GM23338 (cell line): ENCODE results near the gene CTTN. TPM values are rescaled to one million over a fixed set of nuclear protein-coding genes. Genes with fewer than 3 reads are reported as not detected.

Experiments
- ATAC-seq: fragments of 200-7000 bp; cut with Tn5 transposase; 3 replicates; pipeline ENCODE4 v1.9.1; 2020
- DNase-seq: peaks from one replicate; pipeline ENCODE4 v3.0.0-alpha.2; 2015; ENCODE audit warnings: low spot score
- H2AFZ ChIP-seq: fragments of 200-600 bp; sonication (generic); 2 replicates; pipeline ENCODE4 v1.8.0; 2016; ENCODE audit warnings: antibody characterized with exemption, mild to moderate bottlenecking, moderate library complexity
- H3F3A ChIP-seq: fragments of 200-600 bp; sonication (generic); replicated peaks from 2 replicates; pipeline ENCODE4 v1.8.0; 2017; ENCODE audit warnings: antibody characterized with exemption, mixed run types, low read depth
- H3K27ac ChIP-seq: fragments of 200-600 bp; sonication (generic); 2 replicates; pipeline ENCODE4 v1.6.1; 2016; ENCODE audit warnings: low read depth
- H3K27me3 ChIP-seq: fragments of 200-600 bp; sonication (generic); 2 replicates; pipeline ENCODE4 v1.8.0; 2016; ENCODE audit warnings: mild to moderate bottlenecking, mixed run types, moderate library complexity; ENCODE audit not compliant: insufficient read depth
- H3K36me3 ChIP-seq: fragments of 200-600 bp; sonication (generic); 2 replicates; pipeline ENCODE4 v1.8.0; 2016; ENCODE audit warnings: mild to moderate bottlenecking; ENCODE audit not compliant: insufficient read depth
- H3K4me1 ChIP-seq: fragments of 200-600 bp; sonication (generic); 2 replicates; pipeline ENCODE4 v1.8.0; 2016; ENCODE audit warnings: mild to moderate bottlenecking, moderate library complexity; ENCODE audit not compliant: insufficient read depth
- H3K4me2 ChIP-seq: fragments of 200-600 bp; sonication (generic); 2 replicates; pipeline ENCODE4 v1.7.1; 2017; ENCODE audit warnings: mixed run types
- H3K4me3 ChIP-seq: fragments of 200-600 bp; sonication (generic); 2 replicates; pipeline ENCODE4 v1.6.1; 2016; ENCODE audit warnings: mixed run types
- H3K79me2 ChIP-seq: fragments of 200-600 bp; sonication (generic); replicated peaks from 2 replicates; pipeline ENCODE4 v1.8.0; 2017; ENCODE audit warnings: mild to moderate bottlenecking; ENCODE audit not compliant: insufficient read depth
- H3K9me2 ChIP-seq: fragments of 200-600 bp; sonication (generic); 2 replicates; pipeline ENCODE4 v1.8.0; 2017; ENCODE audit not compliant: insufficient read depth
- H4K20me1 ChIP-seq: fragments of 200-600 bp; sonication (generic); replicated peaks from 2 replicates; pipeline ENCODE4 v1.8.0; 2017; ENCODE audit warnings: mild to moderate bottlenecking; ENCODE audit not compliant: insufficient read depth
- H3K27ac Mint-ChIP-seq: 2 replicates; pipeline ENCODE4 v1.8.0; 2020; ENCODE audit warnings: inconsistent platforms, mild to moderate bottlenecking, moderate library complexity, mixed read lengths
- H3K27me3 Mint-ChIP-seq: 3 replicates; pipeline ENCODE4 v1.8.0; 2022; ENCODE audit warnings: low read depth, mild to moderate bottlenecking, moderate library complexity, mixed read lengths, inconsistent platforms; ENCODE audit not compliant: insufficient read depth, poor library complexity
- H3K36me3 Mint-ChIP-seq: 3 replicates; pipeline ENCODE4 v1.8.0; 2021; ENCODE audit warnings: low read depth, mild to moderate bottlenecking, inconsistent platforms, moderate library complexity, mixed read lengths
- H3K4me1 Mint-ChIP-seq: 3 replicates; pipeline ENCODE4 v1.8.0; 2020; ENCODE audit warnings: mild to moderate bottlenecking, inconsistent platforms, mixed read lengths
- H3K4me3 Mint-ChIP-seq: 3 replicates; pipeline ENCODE4 v1.8.0; 2021; ENCODE audit warnings: moderate library complexity, mild to moderate bottlenecking, inconsistent platforms, mixed read lengths
- H3K9me3 Mint-ChIP-seq: 3 replicates; pipeline ENCODE4 v1.8.0; 2020; ENCODE audit warnings: moderate library complexity, mild to moderate bottlenecking, inconsistent platforms, mixed read lengths
- CREB1 ChIP-seq: fragments of 250-450 bp; sonication (Bioruptor Pico); IDR thresholded peaks from 2 replicates; pipeline ENCODE4 v1.5.0; 2020; ENCODE audit warnings: low read depth, mild to moderate bottlenecking, moderate library complexity
- EZH2 ChIP-seq: fragments of 200-600 bp; sonication (generic); IDR thresholded peaks from one replicate; pipeline ENCODE4 v1.8.0; 2017; ENCODE audit warnings: antibody characterized with exemption, mild to moderate bottlenecking, low read depth; ENCODE audit not compliant: unreplicated experiment
- EZH2phosphoT487 ChIP-seq: fragments of 200-600 bp; sonication (generic); IDR thresholded peaks from one replicate; pipeline ENCODE4 v1.8.1; 2018; ENCODE audit warnings: antibody characterized with exemption; ENCODE audit not compliant: unreplicated experiment
- ZNF114 ChIP-seq: fragments of 250-450 bp; sonication (Bioruptor Pico); IDR thresholded peaks from 2 replicates; pipeline ENCODE4 v1.5.0; 2020; ENCODE audit warnings: mild to moderate bottlenecking, moderate library complexity
- ZNF331 ChIP-seq: fragments of 250-450 bp; sonication (Bioruptor Pico); IDR thresholded peaks from 2 replicates; pipeline ENCODE4 v1.5.0; 2020; ENCODE audit warnings: low read depth, mild to moderate bottlenecking, moderate library complexity
- polyA plus RNA-seq: library from polyadenylated mRNA; unstranded; fragments of >200 nt; fragmentation: Nextera tagmentation; extraction: Ambion mirVana; gene quantifications from 2 replicates; pipeline ENCODE4 v1.2.1, GENCODE V29; 2016
- total RNA-seq: library from RNA; depleted of rRNA; stranded (reverse); fragments of >200 nt; shearing (Covaris generic); gene quantifications from 2 replicates; pipeline ENCODE4 v1.2.3, GENCODE V29; 2014
- TF ChIP-seq, protein P1 (sequence below): IDR thresholded peaks from one replicate; pipeline ENCODE4 v1.6.1; 2018; ENCODE audit warnings: antibody characterized with exemption; ENCODE audit not compliant: unreplicated experiment
- TF ChIP-seq, protein P2 (sequence below): IDR thresholded peaks from 2 replicates; pipeline ENCODE4 v1.6.1; 2016; ENCODE audit warnings: antibody characterized with exemption
- TF ChIP-seq, protein P3 (sequence below): fragments of 250-450 bp; sonication (Bioruptor Pico); IDR thresholded peaks from 2 replicates; pipeline ENCODE4 v1.5.0; 2020; ENCODE audit warnings: mild to moderate bottlenecking, moderate library complexity
- TF ChIP-seq, protein P4 (sequence below), 2 experiments: fragments of 200-600 bp in 1 of 2; sonication (generic) in 1 of 2; conservative IDR thresholded peaks; 2 replicates each; pipeline versions ENCODE4 v1.5.1 to v1.6.1; 2016 to 2017; ENCODE audit warnings: antibody characterized with exemption in 2 of 2, low read depth in 2 of 2, mild to moderate bottlenecking in 2 of 2, moderate library complexity in 1 of 2

CTTN gene
- total and polyA plus RNA-seq, 2 experiments from 2014 or later = 163 to 343 TPM

DNA sequence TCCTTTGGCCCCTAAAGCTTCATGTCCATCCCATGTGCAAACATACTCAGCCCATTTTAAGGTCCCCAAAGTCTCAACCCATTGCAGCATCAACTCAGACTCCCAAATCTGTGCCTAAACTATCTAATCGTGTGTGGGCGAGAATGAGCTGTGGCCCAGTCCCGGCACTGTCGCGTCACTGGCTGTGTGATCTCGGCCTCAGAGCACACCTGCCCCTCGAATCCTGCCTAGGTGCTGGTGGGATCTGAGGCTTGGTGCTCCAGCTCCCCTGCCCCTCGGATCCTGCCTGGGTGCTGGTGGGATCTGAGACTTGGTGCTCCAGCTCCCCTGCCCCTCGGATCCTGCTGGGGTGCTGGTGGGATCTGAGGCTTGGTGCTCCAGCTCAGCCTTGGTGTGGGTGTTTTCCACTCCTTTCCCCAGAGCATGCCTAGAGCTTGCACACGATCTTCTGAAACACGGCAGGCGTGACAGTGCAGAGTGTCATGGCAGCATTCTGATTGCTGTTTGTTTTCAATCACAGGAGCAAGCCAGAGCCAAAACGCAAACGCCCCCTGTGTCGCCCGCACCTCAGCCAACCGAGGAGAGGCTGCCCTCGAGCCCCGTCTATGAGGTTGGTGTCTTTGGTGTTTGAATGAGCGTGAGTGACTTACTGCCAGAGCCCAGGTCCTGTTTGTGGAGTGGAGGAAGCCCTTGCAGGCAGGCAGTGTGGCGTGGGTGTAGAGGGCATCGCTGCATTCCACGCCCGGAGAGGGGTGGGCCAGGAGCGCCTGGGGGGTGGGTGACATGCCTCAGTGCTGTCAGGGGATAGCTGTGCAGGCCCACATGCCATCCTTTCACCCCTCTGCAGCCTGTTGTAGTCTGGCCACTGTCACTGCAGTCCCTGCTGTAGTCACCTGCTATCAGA, 32.6 kb downstream of the CTTN start (continued):
- TF ChIP-seq, protein P1, sequence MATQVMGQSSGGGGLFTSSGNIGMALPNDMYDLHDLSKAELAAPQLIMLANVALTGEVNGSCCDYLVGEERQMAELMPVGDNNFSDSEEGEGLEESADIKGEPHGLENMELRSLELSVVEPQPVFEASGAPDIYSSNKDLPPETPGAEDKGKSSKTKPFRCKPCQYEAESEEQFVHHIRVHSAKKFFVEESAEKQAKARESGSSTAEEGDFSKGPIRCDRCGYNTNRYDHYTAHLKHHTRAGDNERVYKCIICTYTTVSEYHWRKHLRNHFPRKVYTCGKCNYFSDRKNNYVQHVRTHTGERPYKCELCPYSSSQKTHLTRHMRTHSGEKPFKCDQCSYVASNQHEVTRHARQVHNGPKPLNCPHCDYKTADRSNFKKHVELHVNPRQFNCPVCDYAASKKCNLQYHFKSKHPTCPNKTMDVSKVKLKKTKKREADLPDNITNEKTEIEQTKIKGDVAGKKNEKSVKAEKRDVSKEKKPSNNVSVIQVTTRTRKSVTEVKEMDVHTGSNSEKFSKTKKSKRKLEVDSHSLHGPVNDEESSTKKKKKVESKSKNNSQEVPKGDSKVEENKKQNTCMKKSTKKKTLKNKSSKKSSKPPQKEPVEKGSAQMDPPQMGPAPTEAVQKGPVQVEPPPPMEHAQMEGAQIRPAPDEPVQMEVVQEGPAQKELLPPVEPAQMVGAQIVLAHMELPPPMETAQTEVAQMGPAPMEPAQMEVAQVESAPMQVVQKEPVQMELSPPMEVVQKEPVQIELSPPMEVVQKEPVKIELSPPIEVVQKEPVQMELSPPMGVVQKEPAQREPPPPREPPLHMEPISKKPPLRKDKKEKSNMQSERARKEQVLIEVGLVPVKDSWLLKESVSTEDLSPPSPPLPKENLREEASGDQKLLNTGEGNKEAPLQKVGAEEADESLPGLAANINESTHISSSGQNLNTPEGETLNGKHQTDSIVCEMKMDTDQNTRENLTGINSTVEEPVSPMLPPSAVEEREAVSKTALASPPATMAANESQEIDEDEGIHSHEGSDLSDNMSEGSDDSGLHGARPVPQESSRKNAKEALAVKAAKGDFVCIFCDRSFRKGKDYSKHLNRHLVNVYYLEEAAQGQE = no peak
- TF ChIP-seq, protein P2, sequence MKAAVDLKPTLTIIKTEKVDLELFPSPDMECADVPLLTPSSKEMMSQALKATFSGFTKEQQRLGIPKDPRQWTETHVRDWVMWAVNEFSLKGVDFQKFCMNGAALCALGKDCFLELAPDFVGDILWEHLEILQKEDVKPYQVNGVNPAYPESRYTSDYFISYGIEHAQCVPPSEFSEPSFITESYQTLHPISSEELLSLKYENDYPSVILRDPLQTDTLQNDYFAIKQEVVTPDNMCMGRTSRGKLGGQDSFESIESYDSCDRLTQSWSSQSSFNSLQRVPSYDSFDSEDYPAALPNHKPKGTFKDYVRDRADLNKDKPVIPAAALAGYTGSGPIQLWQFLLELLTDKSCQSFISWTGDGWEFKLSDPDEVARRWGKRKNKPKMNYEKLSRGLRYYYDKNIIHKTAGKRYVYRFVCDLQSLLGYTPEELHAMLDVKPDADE = no peak
- TF ChIP-seq EZH2phosphoT487 = no peak

DNA sequence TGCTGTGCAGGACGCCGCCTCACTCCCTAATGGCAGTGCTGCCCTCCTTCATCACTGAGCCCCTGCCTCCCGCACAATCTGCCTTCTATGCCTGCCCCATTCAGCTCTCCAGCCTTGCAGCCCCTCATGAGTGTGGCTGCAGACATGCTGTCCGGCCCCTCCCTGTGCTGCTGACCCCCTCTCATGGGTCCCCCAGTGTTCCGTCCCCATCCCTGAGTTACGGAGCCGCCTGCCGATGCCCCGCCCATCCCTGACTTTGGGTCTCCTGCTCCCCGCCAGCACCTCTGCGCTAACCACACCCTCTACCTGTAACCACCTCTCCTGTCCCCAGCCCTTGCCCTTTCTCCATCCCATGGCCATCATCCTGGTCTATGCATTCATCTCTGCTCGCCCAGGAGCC, 33.3 kb downstream of the CTTN start:
- no peak overlapping the region for H2AFZ ChIP-seq
- peaks cover 20% of the 10 kb centered on the region; the same call in 1 of the 2 replicates for H3K36me3 ChIP-seq
- DNase-seq (no peak), ATAC-seq (no peak)
- H3K4me1 ChIP-seq = no peaks in the 10 kb centered on the region
- Mint-ChIP-seq H3K36me3 (peaks cover 83% of the 10 kb centered on the region), H3K4me3 (no peak overlapping the region), H3K27ac (0 out of 2 replicates have a peak overlapping the region, but pooled peaks have one; percentile 12), H3K4me1 (peaks cover 4% of the 10 kb centered on the region; the same call in 1 of the 3 replicates), H3K27me3 (no peaks in the 10 kb centered on the region), H3K9me3 (peaks cover 2% of the 10 kb centered on the region; the same call in 1 of the 3 replicates)
- H3K27me3 ChIP-seq = no peaks in the 10 kb centered on the region
- H3K9me2 ChIP-seq = no peaks in the 10 kb centered on the region
- no peak overlapping the region for H3K4me2 ChIP-seq
- H3K4me3 ChIP-seq = no peak overlapping the region
- no peaks in the 10 kb centered on the region for H3F3A ChIP-seq
- no peaks in the 10 kb centered on the region for H3K79me2 ChIP-seq
- no peak for TF ChIP-seq CREB1 (CRISPR knock-in tag)
- TF ChIP-seq, protein P3, sequence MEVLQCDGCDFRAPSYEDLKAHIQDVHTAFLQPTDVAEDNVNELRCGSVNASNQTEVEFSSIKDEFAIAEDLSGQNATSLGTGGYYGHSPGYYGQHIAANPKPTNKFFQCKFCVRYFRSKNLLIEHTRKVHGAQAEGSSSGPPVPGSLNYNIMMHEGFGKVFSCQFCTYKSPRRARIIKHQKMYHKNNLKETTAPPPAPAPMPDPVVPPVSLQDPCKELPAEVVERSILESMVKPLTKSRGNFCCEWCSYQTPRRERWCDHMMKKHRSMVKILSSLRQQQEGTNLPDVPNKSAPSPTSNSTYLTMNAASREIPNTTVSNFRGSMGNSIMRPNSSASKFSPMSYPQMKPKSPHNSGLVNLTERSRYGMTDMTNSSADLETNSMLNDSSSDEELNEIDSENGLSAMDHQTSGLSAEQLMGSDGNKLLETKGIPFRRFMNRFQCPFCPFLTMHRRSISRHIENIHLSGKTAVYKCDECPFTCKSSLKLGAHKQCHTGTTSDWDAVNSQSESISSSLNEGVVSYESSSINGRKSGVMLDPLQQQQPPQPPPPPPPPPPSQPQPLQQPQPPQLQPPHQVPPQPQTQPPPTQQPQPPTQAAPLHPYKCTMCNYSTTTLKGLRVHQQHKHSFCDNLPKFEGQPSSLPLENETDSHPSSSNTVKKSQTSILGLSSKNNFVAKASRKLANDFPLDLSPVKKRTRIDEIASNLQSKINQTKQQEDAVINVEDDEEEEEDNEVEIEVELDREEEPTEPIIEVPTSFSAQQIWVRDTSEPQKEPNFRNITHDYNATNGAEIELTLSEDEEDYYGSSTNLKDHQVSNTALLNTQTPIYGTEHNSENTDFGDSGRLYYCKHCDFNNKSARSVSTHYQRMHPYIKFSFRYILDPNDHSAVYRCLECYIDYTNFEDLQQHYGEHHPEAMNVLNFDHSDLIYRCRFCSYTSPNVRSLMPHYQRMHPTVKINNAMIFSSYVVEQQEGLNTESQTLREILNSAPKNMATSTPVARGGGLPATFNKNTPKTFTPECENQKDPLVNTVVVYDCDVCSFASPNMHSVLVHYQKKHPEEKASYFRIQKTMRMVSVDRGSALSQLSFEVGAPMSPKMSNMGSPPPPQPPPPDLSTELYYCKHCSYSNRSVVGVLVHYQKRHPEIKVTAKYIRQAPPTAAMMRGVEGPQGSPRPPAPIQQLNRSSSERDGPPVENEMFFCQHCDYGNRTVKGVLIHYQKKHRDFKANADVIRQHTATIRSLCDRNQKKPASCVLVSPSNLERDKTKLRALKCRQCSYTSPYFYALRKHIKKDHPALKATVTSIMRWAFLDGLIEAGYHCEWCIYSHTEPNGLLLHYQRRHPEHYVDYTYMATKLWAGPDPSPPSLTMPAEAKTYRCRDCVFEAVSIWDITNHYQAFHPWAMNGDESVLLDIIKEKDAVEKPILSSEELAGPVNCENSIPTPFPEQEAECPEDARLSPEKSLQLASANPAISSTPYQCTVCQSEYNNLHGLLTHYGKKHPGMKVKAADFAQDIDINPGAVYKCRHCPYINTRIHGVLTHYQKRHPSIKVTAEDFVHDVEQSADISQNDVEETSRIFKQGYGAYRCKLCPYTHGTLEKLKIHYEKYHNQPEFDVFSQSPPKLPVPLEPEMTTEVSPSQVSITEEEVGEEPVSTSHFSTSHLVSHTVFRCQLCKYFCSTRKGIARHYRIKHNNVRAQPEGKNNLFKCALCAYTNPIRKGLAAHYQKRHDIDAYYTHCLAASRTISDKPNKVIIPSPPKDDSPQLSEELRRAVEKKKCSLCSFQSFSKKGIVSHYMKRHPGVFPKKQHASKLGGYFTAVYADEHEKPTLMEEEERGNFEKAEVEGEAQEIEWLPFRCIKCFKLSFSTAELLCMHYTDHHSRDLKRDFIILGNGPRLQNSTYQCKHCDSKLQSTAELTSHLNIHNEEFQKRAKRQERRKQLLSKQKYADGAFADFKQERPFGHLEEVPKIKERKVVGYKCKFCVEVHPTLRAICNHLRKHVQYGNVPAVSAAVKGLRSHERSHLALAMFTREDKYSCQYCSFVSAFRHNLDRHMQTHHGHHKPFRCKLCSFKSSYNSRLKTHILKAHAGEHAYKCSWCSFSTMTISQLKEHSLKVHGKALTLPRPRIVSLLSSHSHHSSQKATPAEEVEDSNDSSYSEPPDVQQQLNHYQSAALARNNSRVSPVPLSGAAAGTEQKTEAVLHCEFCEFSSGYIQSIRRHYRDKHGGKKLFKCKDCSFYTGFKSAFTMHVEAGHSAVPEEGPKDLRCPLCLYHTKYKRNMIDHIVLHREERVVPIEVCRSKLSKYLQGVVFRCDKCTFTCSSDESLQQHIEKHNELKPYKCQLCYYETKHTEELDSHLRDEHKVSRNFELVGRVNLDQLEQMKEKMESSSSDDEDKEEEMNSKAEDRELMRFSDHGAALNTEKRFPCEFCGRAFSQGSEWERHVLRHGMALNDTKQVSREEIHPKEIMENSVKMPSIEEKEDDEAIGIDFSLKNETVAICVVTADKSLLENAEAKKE (CRISPR knock-in tag) = no peak
- TF ChIP-seq, protein P2 = no peak
- TF ChIP-seq, protein P4, sequence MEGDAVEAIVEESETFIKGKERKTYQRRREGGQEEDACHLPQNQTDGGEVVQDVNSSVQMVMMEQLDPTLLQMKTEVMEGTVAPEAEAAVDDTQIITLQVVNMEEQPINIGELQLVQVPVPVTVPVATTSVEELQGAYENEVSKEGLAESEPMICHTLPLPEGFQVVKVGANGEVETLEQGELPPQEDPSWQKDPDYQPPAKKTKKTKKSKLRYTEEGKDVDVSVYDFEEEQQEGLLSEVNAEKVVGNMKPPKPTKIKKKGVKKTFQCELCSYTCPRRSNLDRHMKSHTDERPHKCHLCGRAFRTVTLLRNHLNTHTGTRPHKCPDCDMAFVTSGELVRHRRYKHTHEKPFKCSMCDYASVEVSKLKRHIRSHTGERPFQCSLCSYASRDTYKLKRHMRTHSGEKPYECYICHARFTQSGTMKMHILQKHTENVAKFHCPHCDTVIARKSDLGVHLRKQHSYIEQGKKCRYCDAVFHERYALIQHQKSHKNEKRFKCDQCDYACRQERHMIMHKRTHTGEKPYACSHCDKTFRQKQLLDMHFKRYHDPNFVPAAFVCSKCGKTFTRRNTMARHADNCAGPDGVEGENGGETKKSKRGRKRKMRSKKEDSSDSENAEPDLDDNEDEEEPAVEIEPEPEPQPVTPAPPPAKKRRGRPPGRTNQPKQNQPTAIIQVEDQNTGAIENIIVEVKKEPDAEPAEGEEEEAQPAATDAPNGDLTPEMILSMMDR (conservative IDR thresholded peaks at IDR 0.05; ENCODE audit: low read depth in 2 of 2) = no peak
- no peak for TF ChIP-seq ZNF114 (CRISPR knock-in tag)
- TF ChIP-seq ZNF331 = no peak
- no peak for TF ChIP-seq EZH2
- H3K27ac ChIP-seq = no peak overlapping the region
- peaks cover 14% of the 10 kb centered on the region for H4K20me1 ChIP-seq
